Measurements from ENCODE around the gene NENF. TPM values are rescaled to one million over a fixed set of nuclear protein-coding genes. Genes with fewer than 3 reads are reported as not detected.
A peak's percentile ranks its signal among the peaks of the same experiment; 100 is the strongest.

NENF gene
- total RNA-seq, 1 experiment from 2014 or later, result 51.0 TPM

- no peaks in the 10 kb centered on the region for H3K9me3 ChIP-seq (ENCODE audit: low read depth, low read length, poor library complexity, severe bottlenecking)
- intact Hi-C loops (cut with micrococcal nuclease; ENCODE audit: unreplicated experiment), result no loop called here
- POLR2A ChIA-PET (ENCODE audit: low non-redundant PET), result no interaction called here
- no peaks in the 10 kb centered on the region for H3K36me3 ChIP-seq (ENCODE audit: insufficient read depth, low read length, poor library complexity, severe bottlenecking)
- no peak overlapping the region for H3K27ac ChIP-seq (ENCODE audit: low read depth, low read length, poor library complexity, severe bottlenecking)
- TF ChIP-seq EZH2 (IDR thresholded peaks at IDR 0.05; ENCODE audit: borderline replicate concordance, low read depth, low read length, poor library complexity, severe bottlenecking) (no peak), CTCF (conservative IDR thresholded peaks at IDR 0.05; ENCODE audit: low read depth, low read length) (no peak)
- H3K4me1 ChIP-seq (ENCODE audit: insufficient read depth, low read length, poor library complexity, severe bottlenecking), result peaks cover 5% of the 10 kb centered on the region
- no TSS peak for BruUV-seq (replicated peaks)
- no peak overlapping the region for H3K4me3 ChIP-seq (ENCODE audit: low read depth, low read length, poor library complexity, severe bottlenecking)
- DNase-seq (ENCODE audit: low spot score), result no peak
- CTCF ChIA-PET, result interaction anchor here (1.1 kb wide), 1 partner anchor 24 kb away, joined by 3 read pairs; no protein-coding TSS in a partner anchor
- no peaks in the 10 kb centered on the region for H3K27me3 ChIP-seq (replicated peaks; ENCODE audit: insufficient read depth, low read depth, low read length, poor library complexity)
Observed at GRCh38 chr1:212431644-212432043, 1.1 kb upstream of the NENF start.

- TF ChIP-seq CTCF (conservative IDR thresholded peaks at IDR 0.05; ENCODE audit: low read depth, low read length) (no peak), EZH2 (IDR thresholded peaks at IDR 0.05; ENCODE audit: borderline replicate concordance, low read depth, low read length, poor library complexity, severe bottlenecking) (no peak)
- intact Hi-C loops (cut with micrococcal nuclease; ENCODE audit: unreplicated experiment), result no loop called here
- Histone ChIP-seq H3K9me3 (ENCODE audit: low read depth, low read length, poor library complexity, severe bottlenecking) (no peaks in the 10 kb centered on the region), H3K27ac (ENCODE audit: low read depth, low read length, poor library complexity, severe bottlenecking) (peak overlapping the region; percentile 28), H3K4me1 (ENCODE audit: insufficient read depth, low read length, poor library complexity, severe bottlenecking) (peaks cover 5% of the 10 kb centered on the region), H3K36me3 (ENCODE audit: insufficient read depth, low read length, poor library complexity, severe bottlenecking) (no peaks in the 10 kb centered on the region), H3K27me3 (replicated peaks; ENCODE audit: insufficient read depth, low read depth, low read length, poor library complexity) (no peaks in the 10 kb centered on the region), H3K4me3 (ENCODE audit: low read depth, low read length, poor library complexity, severe bottlenecking) (peak overlapping the region; percentile 74)
- no peak for DNase-seq (ENCODE audit: low spot score)
- BruUV-seq (replicated peaks), result no TSS peak
- CTCF ChIA-PET, result interaction anchor here (1.1 kb wide), 1 partner anchor 24 kb away, joined by 3 read pairs; no protein-coding TSS in a partner anchor
- POLR2A ChIA-PET (ENCODE audit: low non-redundant PET), result no interaction called here
Observed at GRCh38 chr1:212432272-212432660, 454 bp upstream of the NENF start.

GRCh38 chr1:212433577-212434462, 1.1 kb downstream of the NENF start:
- no peaks in the 10 kb centered on the region for H3K36me3 ChIP-seq (ENCODE audit: insufficient read depth, low read length, poor library complexity, severe bottlenecking)
- TSS peak; percentile 23 for BruUV-seq (replicated peaks)
- ChIA-PET CTCF (no interaction called here), POLR2A (ENCODE audit: low non-redundant PET) (no interaction called here)
- TF ChIP-seq CTCF (conservative IDR thresholded peaks at IDR 0.05; ENCODE audit: low read depth, low read length) (no peak), EZH2 (IDR thresholded peaks at IDR 0.05; ENCODE audit: borderline replicate concordance, low read depth, low read length, poor library complexity, severe bottlenecking) (no peak)
- H3K27me3 ChIP-seq (replicated peaks; ENCODE audit: insufficient read depth, low read depth, low read length, poor library complexity), result no peaks in the 10 kb centered on the region
- no peak for DNase-seq (ENCODE audit: low spot score)
- H3K9me3 ChIP-seq (ENCODE audit: low read depth, low read length, poor library complexity, severe bottlenecking), result no peaks in the 10 kb centered on the region
- peaks cover 5% of the 10 kb centered on the region for H3K4me1 ChIP-seq (ENCODE audit: insufficient read depth, low read length, poor library complexity, severe bottlenecking)
- peak overlapping the region; percentile 74 for H3K4me3 ChIP-seq (ENCODE audit: low read depth, low read length, poor library complexity, severe bottlenecking)
- H3K27ac ChIP-seq (ENCODE audit: low read depth, low read length, poor library complexity, severe bottlenecking), result peak overlapping the region; percentile 71
- intact Hi-C loops (cut with micrococcal nuclease; ENCODE audit: unreplicated experiment), result no loop called here
